SK-N-SH (cell line): ENCODE results near the gene CLTCL1. TPM values are rescaled to one million over a fixed set of nuclear protein-coding genes. Genes with fewer than 3 reads are reported as not detected.
A peak's percentile ranks its signal among the peaks of the same experiment; 100 is the strongest.

Experiments
- CTCF ChIA-PET: fragments of 300-600, 350-600 bp; formaldehyde crosslinking; extraction: SDS; loops from one replicate; lab custom pipeline; 2021; lab: Yijun Ruan, JAX
- POLR2A ChIA-PET: fragments of 350-600 bp; sonication (Branson Sonifier 250); formaldehyde crosslinking; extraction: SDS; loops from one replicate; lab custom pipeline; 2020; ENCODE audit warnings: antibody characterized with exemption, inconsistent platforms; lab: Yijun Ruan, JAX
- DNase-seq: peaks from one replicate; pipeline ENCODE4 v3.0.0; 2012
- H2AFZ ChIP-seq: fragments of 200-600 bp; sonication (generic); 2 replicates; pipeline ENCODE4 v1.8.1; 2016; ENCODE audit warnings: antibody characterized with exemption, mild to moderate bottlenecking, low read depth
- H3F3A ChIP-seq: fragments of 200-600 bp; sonication (generic); replicated peaks from 2 replicates; pipeline ENCODE3; 2016; ENCODE audit warnings: antibody characterized with exemption, mild to moderate bottlenecking; ENCODE audit not compliant: insufficient read depth
- H3K27ac ChIP-seq, 2 experiments: fragments of 200-500 bp in 1 of 2; fragments of 200-600 bp in 1 of 2; sonication (Bioruptor generic) in 1 of 2; sonication (generic), shearing (Covaris generic) in 1 of 2; 2 replicates each; pipeline versions ENCODE4 v1.5.1 to v1.6.1; 2014 to 2016; ENCODE audit warnings: low read depth in 2 of 2, inconsistent platforms in 1 of 2, low read length in 1 of 2, mild to moderate bottlenecking in 1 of 2, mixed read lengths in 1 of 2
- H3K27me3 ChIP-seq: fragments of 200-600 bp; sonication (generic), shearing (Covaris generic); 2 replicates; pipeline ENCODE4 v1.6.1; 2016; ENCODE audit warnings: mixed run types; ENCODE audit not compliant: insufficient read depth
- H3K36me3 ChIP-seq, 2 experiments: fragments of 200-500 bp in 1 of 2; fragments of 200-600 bp in 1 of 2; sonication (Bioruptor generic) in 1 of 2; sonication (generic) in 1 of 2; replicated peaks in 1 of 2; 2 replicates each; pipeline versions ENCODE3 to v1.5.1; 2014 to 2016; ENCODE audit warnings: low read length in 1 of 2, mild to moderate bottlenecking in 1 of 2; ENCODE audit not compliant: insufficient read depth in 2 of 2, control insufficient read depth in 1 of 2
- H3K4me1 ChIP-seq, 2 experiments: fragments of 200-500 bp in 1 of 2; fragments of 200-600 bp in 1 of 2; sonication (Bioruptor generic) in 1 of 2; sonication (generic), shearing (Covaris generic) in 1 of 2; 2 replicates each; pipeline versions ENCODE4 v1.5.1 to v1.6.1; 2014 to 2016; ENCODE audit warnings: low read depth in 1 of 2, low read length in 1 of 2, mixed run types in 1 of 2; ENCODE audit not compliant: insufficient read depth in 2 of 2, control insufficient read depth in 1 of 2
- H3K4me2 ChIP-seq: fragments of 200-600 bp; sonication (generic), shearing (Covaris generic); 2 replicates; pipeline ENCODE4 v1.6.1; 2017; ENCODE audit warnings: mixed run types
- H3K4me3 ChIP-seq, 2 experiments: fragments of 200-500 bp in 1 of 2; fragments of 200-600 bp in 1 of 2; sonication (Bioruptor generic) in 1 of 2; sonication (generic), shearing (Covaris generic) in 1 of 2; 2 replicates each; pipeline versions ENCODE4 v1.5.1 to v1.8.1; 2014 to 2016; ENCODE audit warnings: low read depth in 2 of 2, inconsistent platforms in 1 of 2, low read length in 1 of 2, mild to moderate bottlenecking in 1 of 2, mixed read lengths in 1 of 2, moderate library complexity in 1 of 2
- H3K79me2 ChIP-seq: fragments of 200-600 bp; sonication (generic); 2 replicates; pipeline ENCODE4 v1.8.1; 2017; ENCODE audit warnings: mild to moderate bottlenecking; ENCODE audit not compliant: insufficient read depth
- H3K9ac ChIP-seq: fragments of 200-600 bp; sonication (generic); 2 replicates; pipeline ENCODE4 v1.6.1; 2017; ENCODE audit warnings: mixed run types
- H3K9me2 ChIP-seq: fragments of 200-600 bp; sonication (generic); 2 replicates; pipeline ENCODE4 v1.6.1; 2017; ENCODE audit warnings: mixed run types
- H3K9me3 ChIP-seq: fragments of 200-600 bp; sonication (generic); 2 replicates; pipeline ENCODE4 v1.6.1; 2017; ENCODE audit warnings: mixed run types, mild to moderate bottlenecking, moderate library complexity
- H4K20me1 ChIP-seq: fragments of 200-600 bp; sonication (generic); 2 replicates; pipeline ENCODE4 v1.6.1; 2017; ENCODE audit warnings: mild to moderate bottlenecking, mixed run types; ENCODE audit not compliant: insufficient read depth
- CHD2 ChIP-seq: fragments of 150-350 bp; IDR thresholded peaks from 2 replicates; pipeline ENCODE4 v1.6.1; 2018; ENCODE audit warnings: low read length; ENCODE audit not compliant: partially characterized antibody
- EP300 ChIP-seq, 2 experiments: IDR thresholded peaks; 2 replicates each; pipeline versions ENCODE4 v1.4.0 to v1.6.1; 2012; ENCODE audit warnings: borderline replicate concordance in 1 of 2, low read depth in 1 of 2, low read length in 1 of 2
- FOSL2 ChIP-seq: IDR thresholded peaks from 2 replicates; pipeline ENCODE4 v1.4.0; 2012; ENCODE audit warnings: low read depth, mild to moderate bottlenecking, moderate library complexity, borderline replicate concordance
- NRF1 ChIP-seq: IDR thresholded peaks from 2 replicates; pipeline ENCODE4 v1.6.1; 2012; ENCODE audit warnings: low read depth, mild to moderate bottlenecking, low read length
- RAD21 ChIP-seq: IDR thresholded peaks from 2 replicates; pipeline ENCODE4 v1.6.1; 2012; ENCODE audit warnings: mild to moderate bottlenecking, low read length
- RCOR1 ChIP-seq: fragments of 150-350 bp; IDR thresholded peaks from 2 replicates; pipeline ENCODE4 v1.6.1; 2017; ENCODE audit warnings: antibody characterized with exemption, low read length
- REST ChIP-seq: IDR thresholded peaks from 2 replicates; pipeline ENCODE4 v1.6.1; 2012; ENCODE audit warnings: mild to moderate bottlenecking, low read depth, low read length, moderate library complexity
- RFX5 ChIP-seq: IDR thresholded peaks from 2 replicates; pipeline ENCODE4 v1.6.1; 2012; ENCODE audit warnings: mild to moderate bottlenecking, improper control_type of control experiment, low read length
- SIN3A ChIP-seq: IDR thresholded peaks from 2 replicates; pipeline ENCODE4 v1.6.1; 2012; ENCODE audit warnings: low read depth, mild to moderate bottlenecking, low read length, moderate library complexity, borderline replicate concordance
- SMC3 ChIP-seq: IDR thresholded peaks from 2 replicates; pipeline ENCODE4 v1.6.1; 2012; ENCODE audit warnings: low read depth, low read length, improper control_type of control experiment
- TCF12 ChIP-seq: IDR thresholded peaks from 2 replicates; pipeline ENCODE4 v1.4.0; 2012
- TEAD4 ChIP-seq: IDR thresholded peaks from 2 replicates; pipeline ENCODE4 v1.4.0; 2012; ENCODE audit warnings: mild to moderate bottlenecking, borderline replicate concordance; ENCODE audit not compliant: insufficient read depth
- USF2 ChIP-seq: fragments of 150-350 bp; IDR thresholded peaks from 2 replicates; pipeline ENCODE4 v1.6.1; 2017; ENCODE audit warnings: antibody characterized with exemption, low read length, low read depth, borderline replicate concordance
- WGBS: methylation state at CpG from one replicate; pipeline ENCODE4 v1.1.6; 2017; ENCODE audit warnings: low lambda C conversion rate; 5-methylcytosine and 5-hydroxymethylcytosine counted together
- polyA plus RNA-seq, 3 experiments: library from polyadenylated mRNA; depleted of rRNA; stranded (reverse); fragments of >200 nt; gene quantifications; 2 replicates each; pipeline ENCODE4 v1.2.3, GENCODE V29; 2012

The CLTCL1 gene
- polyA plus RNA-seq, 1 of the 3 experiments (the other 2 are of a cell fraction) = 6.7 TPM

- Histone ChIP-seq H2AFZ (no peak overlapping the region), H3K27ac (no peak overlapping the region), H3K9me3 (no peaks in the 10 kb centered on the region), H4K20me1 (no peaks in the 10 kb centered on the region), H3K4me3 (no peak overlapping the region), H3K9me2 (no peaks in the 10 kb centered on the region), H3K36me3 (no peaks in the 10 kb centered on the region), H3K4me2 (no peak overlapping the region), H3K4me1 (peaks cover 0 to 9% of the 10 kb centered on the region in 2 experiments; a peak in 2 of 4 replicates), H3K27me3 (no peaks in the 10 kb centered on the region), H3K79me2 (0 out of 2 replicates have a peak, but pooled peaks cover 4% of the 10 kb centered on the region), H3F3A (no peaks in the 10 kb centered on the region), H3K9ac (no peak overlapping the region)
- ChIA-PET CTCF (interaction anchor here (1.1 to 2.2 kb wide), 3 partner anchors 116 to 334 kb away, joined by 3 to 9 read pairs (median 3); partner anchors contain the start of gene SLC25A1), POLR2A (no interaction called here)
- DNase-seq = no peak
- no peak for TF ChIP-seq USF2
- no peak for TF ChIP-seq EP300 (IDR thresholded peaks at IDR 0.05; ENCODE audit: borderline replicate concordance in 1 of 2, low read depth in 1 of 2, low read length in 1 of 2)
Observed at GRCh38 chr22:19295733-19296132, 4.2 kb upstream of the CLTCL1 start.

GRCh38 chr22:19292458-19293230, 1.1 kb upstream of the CLTCL1 start:
- H3K4me2 ChIP-seq = peak overlapping the region; percentile 94
- CTCF ChIA-PET = interaction anchor here (1.1 to 2.2 kb wide), 7 partner anchors 9 to 337 kb away, joined by 3 to 9 read pairs (median 4); partner anchors contain the start of genes ESS2 and SLC25A1
- DNase-seq = no peak
- 61% methylated on average over 20 of the region's 23 CpGs for WGBS
- no peaks in the 10 kb centered on the region for H3K9me3 ChIP-seq
- no peaks in the 10 kb centered on the region for H4K20me1 ChIP-seq
- H3K4me3 ChIP-seq = peak overlapping the region; percentile 79 to 81
- no peaks in the 10 kb centered on the region for H3K27me3 ChIP-seq
- peaks cover 13 to 14% of the 10 kb centered on the region in 2 experiments for H3K4me1 ChIP-seq
- peaks cover 5% of the 10 kb centered on the region for H3F3A ChIP-seq
- H3K9me2 ChIP-seq = no peaks in the 10 kb centered on the region
- H2AFZ ChIP-seq = peak overlapping the region; percentile 100
- no peak overlapping the region; a peak in 1 of 4 replicates for H3K27ac ChIP-seq
- peaks cover 24% of the 10 kb centered on the region; the same call in 1 of the 2 replicates for H3K79me2 ChIP-seq
- peak overlapping the region; percentile 73; the same call in 1 of the 2 replicates for H3K9ac ChIP-seq
- no peaks in the 10 kb centered on the region for H3K36me3 ChIP-seq
- no peak for TF ChIP-seq NRF1
- no peak for TF ChIP-seq FOSL2
- TF ChIP-seq, all 33 proteins: peak for 0
- POLR2A ChIA-PET = no interaction called here

- POLR2A ChIA-PET = interaction anchor here (0.9 kb wide), 1 partner anchor 112 kb away, joined by 5 read pairs; the partner anchor contains the start of gene SLC25A1
- peak overlapping the region; percentile 16 to 50; a peak in 2 of 4 replicates for H3K27ac ChIP-seq
Observed at GRCh38 chr22:19291218-19291579, 320 bp downstream of the CLTCL1 start.

More at GRCh38 chr22:19291218-19291579, 320 bp downstream of the CLTCL1 start:
- H3K4me3 ChIP-seq = peak overlapping the region; percentile 84 to 92
- H3F3A ChIP-seq = peaks cover 8% of the 10 kb centered on the region
- peak; percentile 76 for DNase-seq
- H2AFZ ChIP-seq = peak overlapping the region; percentile 62; the same call in 1 of the 2 replicates
- CTCF ChIA-PET = interaction anchor here (0.8 to 2.5 kb wide), 7 partner anchors 9 to 147 kb away, joined by 3 to 9 read pairs (median 5); partner anchors contain the start of genes ESS2 and SLC25A1
- H3K27me3 ChIP-seq = no peaks in the 10 kb centered on the region
- H3K79me2 ChIP-seq = peaks cover 34% of the 10 kb centered on the region; the same call in 1 of the 2 replicates
- peak overlapping the region; percentile 87 for H3K4me2 ChIP-seq
- peaks cover 14 to 19% of the 10 kb centered on the region in 2 experiments for H3K4me1 ChIP-seq
- H3K36me3 ChIP-seq = no peaks in the 10 kb centered on the region
- H3K9me3 ChIP-seq = no peaks in the 10 kb centered on the region
- TF ChIP-seq RFX5 (no peak), REST (no peak), RAD21 (no peak), RCOR1 (no peak), USF2 (no peak), SMC3 (no peak), SIN3A (no peak), CHD2 (no peak), FOSL2 (no peak), TEAD4 (no peak), TCF12 (no peak)
- H3K9ac ChIP-seq = peak overlapping the region; percentile 86
- H3K9me2 ChIP-seq = no peaks in the 10 kb centered on the region
- WGBS = no CpG with 5 or more reads among the region's 41 CpGs
- no peaks in the 10 kb centered on the region for H4K20me1 ChIP-seq
